ENCODE data around the gene PDE6D. TPM values are rescaled to one million over a fixed set of nuclear protein-coding genes. Genes with fewer than 3 reads are reported as not detected.

Gene PDE6D
- total and polyA plus RNA-seq, 2 experiments from 2014 or later, result 22.7 to 23.3 TPM

DNA sequence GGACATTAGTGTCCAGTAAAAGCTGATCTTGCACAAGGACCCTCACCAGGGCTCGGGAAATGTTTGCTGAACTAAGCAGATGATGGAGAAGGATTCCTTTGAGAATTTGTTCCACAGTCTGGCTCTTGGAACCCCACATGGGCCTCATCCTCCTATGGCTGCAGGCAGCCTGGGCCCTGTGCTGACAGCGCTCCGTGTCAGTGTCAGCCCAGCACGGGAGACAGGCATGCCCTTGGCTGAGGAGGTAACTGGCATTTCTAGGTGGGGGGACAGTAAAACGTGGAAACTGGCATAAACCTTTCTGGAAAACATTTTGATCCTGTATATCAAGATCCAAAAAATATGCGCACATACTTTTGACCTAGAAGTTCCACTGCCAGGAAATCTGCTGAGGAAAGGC lies 62.3 kb downstream of the PDE6D start:
- no peaks in the 10 kb centered on the region for H3K79me2 ChIP-seq
- TF ChIP-seq, protein P1, sequence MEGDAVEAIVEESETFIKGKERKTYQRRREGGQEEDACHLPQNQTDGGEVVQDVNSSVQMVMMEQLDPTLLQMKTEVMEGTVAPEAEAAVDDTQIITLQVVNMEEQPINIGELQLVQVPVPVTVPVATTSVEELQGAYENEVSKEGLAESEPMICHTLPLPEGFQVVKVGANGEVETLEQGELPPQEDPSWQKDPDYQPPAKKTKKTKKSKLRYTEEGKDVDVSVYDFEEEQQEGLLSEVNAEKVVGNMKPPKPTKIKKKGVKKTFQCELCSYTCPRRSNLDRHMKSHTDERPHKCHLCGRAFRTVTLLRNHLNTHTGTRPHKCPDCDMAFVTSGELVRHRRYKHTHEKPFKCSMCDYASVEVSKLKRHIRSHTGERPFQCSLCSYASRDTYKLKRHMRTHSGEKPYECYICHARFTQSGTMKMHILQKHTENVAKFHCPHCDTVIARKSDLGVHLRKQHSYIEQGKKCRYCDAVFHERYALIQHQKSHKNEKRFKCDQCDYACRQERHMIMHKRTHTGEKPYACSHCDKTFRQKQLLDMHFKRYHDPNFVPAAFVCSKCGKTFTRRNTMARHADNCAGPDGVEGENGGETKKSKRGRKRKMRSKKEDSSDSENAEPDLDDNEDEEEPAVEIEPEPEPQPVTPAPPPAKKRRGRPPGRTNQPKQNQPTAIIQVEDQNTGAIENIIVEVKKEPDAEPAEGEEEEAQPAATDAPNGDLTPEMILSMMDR (IDR thresholded peaks at IDR 0.05; ENCODE audit: poor library complexity), result no peak
- TF ChIP-seq EZH2 (IDR thresholded peaks at IDR 0.05; ENCODE audit: borderline replicate concordance), result no peak
- no peak for TF ChIP-seq EZH2phosphoT487 (IDR thresholded peaks at IDR 0.05; ENCODE audit: low read depth, severe bottlenecking, unreplicated experiment)
- H3K27ac ChIP-seq, result no peak overlapping the region
- WGBS (ENCODE audit: low lambda C conversion rate, missing lambda C conversion rate), result 76% methylated on average over 6 of the region's 6 CpGs
- no peaks in the 10 kb centered on the region for H3K36me3 ChIP-seq (replicated peaks; ENCODE audit: insufficient read depth, low read depth)
- H3K4me3 ChIP-seq, result no peak overlapping the region
- H3K9me2 ChIP-seq (replicated peaks; ENCODE audit: insufficient read depth), result no peaks in the 10 kb centered on the region
- no peaks in the 10 kb centered on the region for H3K4me1 ChIP-seq (ENCODE audit: insufficient read depth)
- no peaks in the 10 kb centered on the region for H3K27me3 ChIP-seq
- H3K4me2 ChIP-seq, result no peak overlapping the region
- no peak for DNase-seq (ENCODE audit: low spot score)
- H2AFZ ChIP-seq, result no peak overlapping the region
- no peaks in the 10 kb centered on the region for H3K9me3 ChIP-seq (ENCODE audit: low read depth)
- H4K20me1 ChIP-seq (ENCODE audit: insufficient read depth, poor library complexity, severe bottlenecking), result peaks cover 4% of the 10 kb centered on the region

DNA sequence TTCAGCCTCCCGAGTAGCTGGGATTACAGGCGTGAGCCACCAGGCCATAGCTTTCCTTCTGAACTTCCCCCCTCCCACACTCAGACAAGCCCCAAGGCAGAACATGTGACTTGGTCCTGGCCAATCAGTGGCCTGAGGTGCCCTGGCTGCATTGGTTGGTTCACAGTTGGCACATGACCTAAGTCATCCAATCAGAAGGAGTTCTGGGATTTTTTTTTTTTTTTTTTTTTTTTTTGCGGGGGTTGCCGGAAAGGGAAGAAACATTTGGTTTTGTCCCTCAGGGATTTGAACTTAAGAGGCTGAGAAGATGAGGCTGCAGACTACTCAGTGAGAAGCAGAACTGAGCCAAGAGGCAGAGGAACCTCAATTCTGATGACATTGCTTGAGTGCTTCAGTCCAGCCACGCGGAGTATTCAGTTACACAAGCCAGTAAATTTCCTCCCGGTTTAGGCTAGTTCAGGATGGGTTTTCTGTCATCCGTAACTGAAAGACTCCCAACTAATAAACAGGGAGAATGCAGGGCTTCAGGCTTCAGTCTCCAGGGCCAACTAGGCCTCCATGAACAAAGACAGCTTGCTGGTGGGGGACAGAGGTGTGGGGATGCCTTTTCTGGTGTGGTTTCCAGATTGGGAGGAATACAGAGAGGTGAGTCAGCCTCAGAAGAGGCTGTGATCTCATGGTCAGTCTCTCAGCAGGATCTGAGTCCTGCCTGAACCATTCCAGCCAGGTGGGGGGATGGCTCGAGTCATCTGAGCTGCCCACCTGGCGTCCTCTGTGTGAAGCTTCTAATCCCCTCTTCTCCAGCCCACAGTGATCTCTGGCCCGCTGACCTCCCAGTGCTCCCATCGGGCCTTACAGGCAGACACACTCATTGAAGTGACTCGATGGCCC lies 63.6 kb downstream of the PDE6D start:
- H2AFZ ChIP-seq, result no peak overlapping the region
- H3K79me2 ChIP-seq, result peaks cover 8% of the 10 kb centered on the region
- no peaks in the 10 kb centered on the region for H3K27me3 ChIP-seq
- no peaks in the 10 kb centered on the region for H3K36me3 ChIP-seq (replicated peaks; ENCODE audit: insufficient read depth, low read depth)
- H3K4me2 ChIP-seq, result no peak overlapping the region
- peaks cover 4% of the 10 kb centered on the region for H3K4me1 ChIP-seq (ENCODE audit: insufficient read depth)
- no peaks in the 10 kb centered on the region for H3K9me2 ChIP-seq (replicated peaks; ENCODE audit: insufficient read depth)
- peaks cover 17% of the 10 kb centered on the region for H4K20me1 ChIP-seq (ENCODE audit: insufficient read depth, poor library complexity, severe bottlenecking)
- no peak for DNase-seq (ENCODE audit: low spot score)
- 90% methylated on average over 13 of the region's 13 CpGs for WGBS (ENCODE audit: low lambda C conversion rate, missing lambda C conversion rate)
- no peak overlapping the region for H3K27ac ChIP-seq
- TF ChIP-seq EZH2phosphoT487 (IDR thresholded peaks at IDR 0.05; ENCODE audit: low read depth, severe bottlenecking, unreplicated experiment), result no peak
- TF ChIP-seq, protein P1 (IDR thresholded peaks at IDR 0.05; ENCODE audit: poor library complexity), result no peak
- no peak for TF ChIP-seq EZH2 (IDR thresholded peaks at IDR 0.05; ENCODE audit: borderline replicate concordance)
- no peak overlapping the region for H3K4me3 ChIP-seq
- H3K9me3 ChIP-seq (ENCODE audit: low read depth), result no peaks in the 10 kb centered on the region

DNA sequence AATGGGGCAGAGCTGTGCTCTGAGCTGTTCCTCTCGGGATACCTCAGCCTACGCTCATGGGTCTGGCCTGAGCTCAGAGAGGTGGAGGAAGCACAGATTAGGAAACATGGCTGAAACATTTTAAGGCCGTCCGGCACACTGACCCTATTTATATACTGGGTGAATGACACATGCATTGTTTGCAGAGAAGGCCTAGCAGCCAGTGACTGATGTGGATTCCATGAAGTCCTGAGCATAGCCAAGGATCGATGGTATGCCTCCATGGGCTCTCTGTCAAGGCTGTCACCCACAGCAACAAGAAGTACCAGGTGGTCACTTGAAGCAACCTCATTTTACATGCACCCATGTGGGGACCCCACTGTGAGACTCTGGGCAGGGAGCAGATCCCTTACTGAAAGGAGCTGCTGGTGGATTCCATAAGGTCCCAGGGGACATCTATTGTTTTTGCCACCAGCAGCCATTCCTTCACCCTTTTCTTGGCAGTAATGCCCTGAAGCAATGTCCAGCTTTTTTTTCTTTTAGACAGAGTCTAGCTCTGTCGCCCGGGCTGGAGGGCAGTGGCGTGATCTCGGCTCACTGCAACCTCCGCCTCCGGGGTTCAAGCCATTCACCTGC lies 64.3 kb downstream of the PDE6D start:
- H3K27me3 ChIP-seq, result no peaks in the 10 kb centered on the region
- 91% methylated on average over 11 of the region's 11 CpGs for WGBS (ENCODE audit: low lambda C conversion rate, missing lambda C conversion rate)
- no peaks in the 10 kb centered on the region for H3K36me3 ChIP-seq (replicated peaks; ENCODE audit: insufficient read depth, low read depth)
- no peak overlapping the region for H3K27ac ChIP-seq
- peaks cover 11% of the 10 kb centered on the region for H3K4me1 ChIP-seq (ENCODE audit: insufficient read depth)
- H3K9me3 ChIP-seq (ENCODE audit: low read depth), result no peaks in the 10 kb centered on the region
- peaks cover 24% of the 10 kb centered on the region for H4K20me1 ChIP-seq (ENCODE audit: insufficient read depth, poor library complexity, severe bottlenecking)
- no peak overlapping the region for H3K4me3 ChIP-seq
- H2AFZ ChIP-seq, result no peak overlapping the region
- no peak overlapping the region for H3K4me2 ChIP-seq
- no peak for DNase-seq (ENCODE audit: low spot score)
- H3K9me2 ChIP-seq (replicated peaks; ENCODE audit: insufficient read depth), result no peaks in the 10 kb centered on the region
- no peak for TF ChIP-seq EZH2phosphoT487 (IDR thresholded peaks at IDR 0.05; ENCODE audit: low read depth, severe bottlenecking, unreplicated experiment)
- TF ChIP-seq, protein P1 (IDR thresholded peaks at IDR 0.05; ENCODE audit: poor library complexity), result no peak
- TF ChIP-seq EZH2 (IDR thresholded peaks at IDR 0.05; ENCODE audit: borderline replicate concordance), result no peak
- peaks cover 16% of the 10 kb centered on the region for H3K79me2 ChIP-seq

Measured in hepatocyte (in vitro differentiated cells).